Thyroid gland (tissue), 4 donors: Measurements from ENCODE around the gene PHOX2B.

Experiments used
- CTCF ChIP-seq, 6 experiments: fragments of 200-600 bp in 3 of 6; fragments of 450-650 bp in 3 of 6; sonication (generic) in 3 of 6; IDR thresholded peaks; one replicate each; pipeline ENCODE4 v1.5.1; 2016 to 2019; ENCODE audit warnings: antibody characterized with exemption in 6 of 6, mild to moderate bottlenecking in 2 of 6, inconsistent platforms in 1 of 6, moderate library complexity in 1 of 6
- POLR2A ChIP-seq, 2 donors: fragments of 450-650 bp; IDR thresholded peaks; one replicate each; pipeline ENCODE4 v1.6.1; 2017; ENCODE audit warnings: antibody characterized with exemption in 2 of 2, mild to moderate bottlenecking in 2 of 2, moderate library complexity in 1 of 2

- TF ChIP-seq CTCF (IDR thresholded peaks at IDR 0.05) = no peak
- TF ChIP-seq POLR2A (IDR thresholded peaks at IDR 0.05) = no peak
Observed at GRCh38 chr4:41746025-41746439, 2.5 kb downstream of the PHOX2B start.
